Kidney epithelial cell (primary cell): Measurements from ENCODE around the gene MAN1B1. TPM values are rescaled to one million over a fixed set of nuclear protein-coding genes. Genes with fewer than 3 reads are reported as not detected.
"Not testable (repeated sequence)": the region's sequence is repeated elsewhere in the genome, so short reads cannot be mapped to it uniquely, and the experiment has no call there.

ENCODE experiments used
- DNase-seq: peaks from one replicate; pipeline ENCODE4 v3.0.0-alpha.2; 2010; ENCODE audit warnings: low read depth
- H3K27me3 ChIP-seq: 2 replicates; pipeline ENCODE4 v1.6.0; 2011; ENCODE audit warnings: low read length; ENCODE audit not compliant: control insufficient read depth, insufficient read depth
- H3K36me3 ChIP-seq: 2 replicates; pipeline ENCODE4 v1.5.1; 2011; ENCODE audit warnings: low read length; ENCODE audit not compliant: control insufficient read depth, insufficient read depth
- H3K4me3 ChIP-seq: 2 replicates; pipeline ENCODE4 v1.5.1; 2011; ENCODE audit warnings: low read depth, mild to moderate bottlenecking, control low read depth, low read length
- total RNA-seq: library from RNA; depleted of rRNA; stranded (reverse); fragments of >200 nt; gene quantifications from 2 replicates; pipeline ENCODE4 v1.2.3, GENCODE V29; 2015
- TF ChIP-seq, protein P1 (sequence below): IDR thresholded peaks from 2 replicates; pipeline ENCODE4 v1.5.1; 2011; ENCODE audit warnings: mild to moderate bottlenecking, moderate library complexity, low read length, control low read depth, inconsistent platforms; ENCODE audit not compliant: insufficient read depth, poor library complexity, severe bottlenecking

The MAN1B1 gene
- total RNA-seq, 1 donor from 2014 or later: 76.8 TPM

- Histone ChIP-seq H3K27me3 (peaks cover 51% of the 10 kb centered on the region), H3K36me3 (no peaks in the 10 kb centered on the region), H3K4me3 (no peak overlapping the region)
- no peak for DNase-seq
- TF ChIP-seq, protein P1, sequence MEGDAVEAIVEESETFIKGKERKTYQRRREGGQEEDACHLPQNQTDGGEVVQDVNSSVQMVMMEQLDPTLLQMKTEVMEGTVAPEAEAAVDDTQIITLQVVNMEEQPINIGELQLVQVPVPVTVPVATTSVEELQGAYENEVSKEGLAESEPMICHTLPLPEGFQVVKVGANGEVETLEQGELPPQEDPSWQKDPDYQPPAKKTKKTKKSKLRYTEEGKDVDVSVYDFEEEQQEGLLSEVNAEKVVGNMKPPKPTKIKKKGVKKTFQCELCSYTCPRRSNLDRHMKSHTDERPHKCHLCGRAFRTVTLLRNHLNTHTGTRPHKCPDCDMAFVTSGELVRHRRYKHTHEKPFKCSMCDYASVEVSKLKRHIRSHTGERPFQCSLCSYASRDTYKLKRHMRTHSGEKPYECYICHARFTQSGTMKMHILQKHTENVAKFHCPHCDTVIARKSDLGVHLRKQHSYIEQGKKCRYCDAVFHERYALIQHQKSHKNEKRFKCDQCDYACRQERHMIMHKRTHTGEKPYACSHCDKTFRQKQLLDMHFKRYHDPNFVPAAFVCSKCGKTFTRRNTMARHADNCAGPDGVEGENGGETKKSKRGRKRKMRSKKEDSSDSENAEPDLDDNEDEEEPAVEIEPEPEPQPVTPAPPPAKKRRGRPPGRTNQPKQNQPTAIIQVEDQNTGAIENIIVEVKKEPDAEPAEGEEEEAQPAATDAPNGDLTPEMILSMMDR: no peak
These were observed 31.1 kb upstream of the MAN1B1 start for GRCh38 chr9:137055385-137056364.

DNA sequence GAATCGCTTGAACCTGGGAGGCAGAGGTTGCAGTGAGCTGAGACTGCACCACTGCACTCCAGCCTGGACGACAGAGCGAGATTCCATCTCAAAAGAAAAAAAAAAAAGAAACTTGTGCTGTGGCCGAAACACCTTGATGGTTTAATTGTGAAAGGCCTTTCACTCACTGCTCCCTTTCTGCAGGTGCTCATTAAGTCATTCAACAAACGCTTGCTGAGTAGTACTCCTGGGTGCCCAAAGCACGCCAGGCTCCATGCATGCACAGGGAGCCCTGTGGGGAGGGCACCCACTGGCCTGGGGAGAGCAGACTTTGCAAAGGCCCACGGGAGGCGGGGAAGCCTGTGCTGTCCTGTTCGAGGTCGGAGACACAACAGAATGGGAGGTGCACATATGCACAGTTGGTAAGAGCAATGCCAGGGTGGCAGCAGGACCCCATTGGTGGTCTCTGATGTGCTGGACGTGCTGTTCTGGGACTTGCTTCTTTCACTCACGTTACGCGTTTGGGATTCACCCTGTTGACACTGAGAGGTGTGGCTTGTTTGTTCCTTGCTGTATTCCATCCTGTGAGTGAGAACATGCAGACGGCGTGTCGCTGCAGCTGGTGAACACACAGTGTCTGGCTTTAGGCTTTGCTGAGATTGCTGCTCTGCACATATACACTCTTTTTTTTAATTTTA lies 29.9 kb upstream of the MAN1B1 start:
- Histone ChIP-seq H3K36me3 (no peaks in the 10 kb centered on the region), H3K4me3 (no peak overlapping the region), H3K27me3 (peaks cover 39% of the 10 kb centered on the region)
- no peak for DNase-seq
- TF ChIP-seq, protein P1: no peak

- Histone ChIP-seq H3K4me3 (no peak overlapping the region), H3K27me3 (peaks cover 32% of the 10 kb centered on the region), H3K36me3 (no peaks in the 10 kb centered on the region)
- DNase-seq: no peak
- TF ChIP-seq, protein P1: no peak
These were observed 29.2 kb upstream of the MAN1B1 start for GRCh38 chr9:137057545-137057944.

GRCh38 chr9:137058521-137059234 lies 28.1 kb upstream of the MAN1B1 start:
- Histone ChIP-seq H3K4me3 (no peak overlapping the region), H3K27me3 (peaks cover 21% of the 10 kb centered on the region), H3K36me3 (no peaks in the 10 kb centered on the region)
- TF ChIP-seq, protein P1: no peak
- DNase-seq: no peak

DNA sequence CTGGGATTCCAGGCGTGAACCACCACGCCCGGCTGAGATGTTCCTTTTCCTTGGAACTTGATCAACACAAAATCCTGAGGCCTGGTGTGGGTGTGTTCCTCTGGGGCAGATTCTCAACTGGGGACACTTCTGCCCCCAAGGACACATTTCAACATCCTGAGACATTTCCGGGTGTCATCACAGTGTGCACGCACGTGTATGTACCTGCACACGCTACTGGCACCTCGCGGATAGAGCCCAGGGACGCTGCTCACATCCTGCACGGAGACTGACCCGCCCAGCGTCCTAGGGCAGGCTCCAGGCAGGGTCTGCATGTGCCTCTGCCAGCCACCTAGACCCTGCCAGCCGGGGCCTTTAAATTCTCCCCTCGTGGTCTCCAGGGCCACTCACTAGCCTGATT lies 24.4 kb upstream of the MAN1B1 start:
- no peak for DNase-seq
- no peaks in the 10 kb centered on the region for H3K27me3 ChIP-seq
- H3K36me3 ChIP-seq: no peaks in the 10 kb centered on the region
- TF ChIP-seq, protein P1: no peak
- no peak overlapping the region for H3K4me3 ChIP-seq

GRCh38 chr9:137062798-137063197 lies 24.0 kb upstream of the MAN1B1 start:
- H3K36me3 ChIP-seq, H3K4me3 ChIP-seq, H3K27me3 ChIP-seq, DNase-seq: not testable (repeated sequence)
